K562 (cell line): Measurements from ENCODE around the gene RPLP2. TPM values are rescaled to one million over a fixed set of nuclear protein-coding genes. Genes with fewer than 3 reads are reported as not detected.

Experiments
- CEBPG ChIP-seq, 3 experiments: fragments of 200-800 bp in 1 of 3; sonication (Bioruptor generic) in 1 of 3; sonication (generic) in 1 of 3; formaldehyde crosslinking in 1 of 3; IDR thresholded peaks in 2 of 3; conservative IDR thresholded peaks in 1 of 3; 2 replicates each; pipeline versions ENCODE4 v1.6.1 to v1.8.0; 2016 to 2022; ENCODE audit warnings: missing compliant biosample characterization in 2 of 3, missing genetic modification characterization in 2 of 3, mild to moderate bottlenecking in 1 of 3, missing genetic modification reagents in 1 of 3
- GTF2F1 ChIP-seq: IDR thresholded peaks from 2 replicates; pipeline ENCODE4 v1.6.1; 2011; ENCODE audit warnings: low read depth, low read length, improper control_type of control experiment
- HDAC8 ChIP-seq: fragments of 450-650 bp; IDR thresholded peaks from 2 replicates; pipeline ENCODE4 v1.6.1; 2016; ENCODE audit warnings: mild to moderate bottlenecking, missing genetic modification characterization, moderate library complexity, missing compliant biosample characterization
- L3MBTL2 ChIP-seq: fragments of 450-650 bp; IDR thresholded peaks from 2 replicates; pipeline ENCODE4 v1.6.1; 2016; ENCODE audit warnings: mild to moderate bottlenecking, moderate library complexity
- NFXL1 ChIP-seq: fragments of 450-650 bp; formaldehyde crosslinking; IDR thresholded peaks from 2 replicates; pipeline ENCODE4 v1.4.0; 2021; ENCODE audit warnings: mild to moderate bottlenecking
- PPARD ChIP-seq: fragments of 250-450 bp; sonication (Bioruptor Pico); IDR thresholded peaks from 2 replicates; pipeline ENCODE4 v1.8.0; 2022; ENCODE audit warnings: inconsistent platforms, mild to moderate bottlenecking, moderate library complexity
- ZKSCAN3 ChIP-seq: fragments of 250-450 bp; sonication (Bioruptor Pico); IDR thresholded peaks from 2 replicates; pipeline ENCODE4 v1.4.0; 2020
- polyA plus RNA-seq, 8 experiments: library from polyadenylated mRNA; depleted of rRNA in 4 of 8; stranded (reverse) in 5 of 8; unstranded in 3 of 8; fragments of >200 nt; fragmentation: Nextera tagmentation in 2 of 8; fragmentation: Illumina TruSeq in 1 of 8; extraction: Ambion mirVana in 2 of 8; extraction: Trizol in 1 of 8; gene quantifications; 2 replicates each; pipeline versions ENCODE4 v1.2.1 to v1.2.3, GENCODE V29; 2011 to 2014; ENCODE audit warnings: inconsistent platforms in 1 of 8, missing spikeins in 1 of 8
- total RNA-seq, 7 experiments: library from RNA; depleted of rRNA in 6 of 7; stranded (reverse); fragments of >200 nt in 6 of 7; fragmentation: Illumina TruSeq in 2 of 7; extraction: Trizol in 2 of 7; gene quantifications; 2 replicates each; pipeline versions ENCODE4 v1.2.1 to v1.2.3, GENCODE V29; 2011 to 2021; ENCODE audit warnings: low replicate concordance in 1 of 7
- TF ChIP-seq, protein P1 (sequence below): fragments of 200-800 bp; sonication (Bioruptor generic); IDR thresholded peaks from 2 replicates; pipeline ENCODE4 v1.6.1; 2017; ENCODE audit warnings: missing genetic modification characterization, missing compliant biosample characterization
- TF ChIP-seq, protein P2 (sequence below): fragments of 450-650 bp; IDR thresholded peaks from 2 replicates; pipeline ENCODE4 v1.6.1; 2016; ENCODE audit warnings: mild to moderate bottlenecking, moderate library complexity
- TF ChIP-seq, protein P3 (sequence below): IDR thresholded peaks from 2 replicates; pipeline ENCODE4 v1.6.1; 2014; ENCODE audit warnings: antibody characterized with exemption
- TF ChIP-seq, protein P4 (sequence below): fragments of 450-650 bp; conservative IDR thresholded peaks from 2 replicates; pipeline ENCODE4 v1.6.1; 2016; ENCODE audit warnings: missing genetic modification characterization, low read depth, mild to moderate bottlenecking, missing compliant biosample characterization, moderate library complexity

RPLP2 gene
- total and polyA plus RNA-seq, 9 of the 15 experiments (the other 6 are each of a cell fraction or from before 2014, with no cell fraction given) = 528 to 3,807 (median 1,633) TPM

DNA sequence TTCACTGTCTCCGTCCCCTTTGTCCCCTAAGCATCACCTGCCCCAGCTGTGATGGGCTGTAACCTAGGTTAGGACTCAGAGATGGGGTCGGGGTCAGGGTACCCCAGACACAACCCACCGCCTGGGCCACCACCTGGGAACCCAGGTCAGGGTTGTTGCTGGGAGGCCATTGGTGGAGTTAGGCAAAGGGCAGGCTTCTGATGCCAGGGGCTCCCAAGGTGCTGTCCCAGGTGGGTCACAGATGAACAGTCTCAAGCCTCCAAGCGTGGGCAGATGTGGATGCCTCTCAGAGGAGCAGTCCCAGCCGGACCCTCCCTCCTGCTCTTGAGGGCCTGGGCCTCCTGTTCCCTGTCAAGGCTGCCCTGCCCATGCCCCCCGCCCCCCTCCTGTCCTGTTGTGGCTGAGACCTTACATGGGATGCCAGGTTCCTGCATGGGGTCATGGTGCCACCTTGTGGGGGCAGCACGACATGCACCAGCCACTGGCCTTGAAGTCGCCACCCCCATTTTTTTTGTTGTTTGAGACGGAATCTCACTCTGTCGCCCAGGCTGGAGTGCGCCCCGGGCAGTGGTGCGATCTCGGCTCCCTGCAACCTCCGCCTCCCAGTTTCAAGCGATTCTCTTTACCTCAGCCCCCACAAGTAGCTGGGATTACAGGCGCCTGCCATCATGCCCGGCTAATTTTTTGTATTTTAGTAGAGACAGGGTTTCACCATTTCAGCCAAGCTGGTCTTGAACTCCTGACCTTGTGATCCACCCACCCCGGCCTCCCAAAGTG is 44.6 kb upstream of the RPLP2 start (continued):
- TF ChIP-seq, protein P1, sequence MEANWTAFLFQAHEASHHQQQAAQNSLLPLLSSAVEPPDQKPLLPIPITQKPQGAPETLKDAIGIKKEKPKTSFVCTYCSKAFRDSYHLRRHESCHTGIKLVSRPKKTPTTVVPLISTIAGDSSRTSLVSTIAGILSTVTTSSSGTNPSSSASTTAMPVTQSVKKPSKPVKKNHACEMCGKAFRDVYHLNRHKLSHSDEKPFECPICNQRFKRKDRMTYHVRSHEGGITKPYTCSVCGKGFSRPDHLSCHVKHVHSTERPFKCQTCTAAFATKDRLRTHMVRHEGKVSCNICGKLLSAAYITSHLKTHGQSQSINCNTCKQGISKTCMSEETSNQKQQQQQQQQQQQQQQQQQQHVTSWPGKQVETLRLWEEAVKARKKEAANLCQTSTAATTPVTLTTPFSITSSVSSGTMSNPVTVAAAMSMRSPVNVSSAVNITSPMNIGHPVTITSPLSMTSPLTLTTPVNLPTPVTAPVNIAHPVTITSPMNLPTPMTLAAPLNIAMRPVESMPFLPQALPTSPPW = peak; percentile 79
- TF ChIP-seq, protein P2, sequence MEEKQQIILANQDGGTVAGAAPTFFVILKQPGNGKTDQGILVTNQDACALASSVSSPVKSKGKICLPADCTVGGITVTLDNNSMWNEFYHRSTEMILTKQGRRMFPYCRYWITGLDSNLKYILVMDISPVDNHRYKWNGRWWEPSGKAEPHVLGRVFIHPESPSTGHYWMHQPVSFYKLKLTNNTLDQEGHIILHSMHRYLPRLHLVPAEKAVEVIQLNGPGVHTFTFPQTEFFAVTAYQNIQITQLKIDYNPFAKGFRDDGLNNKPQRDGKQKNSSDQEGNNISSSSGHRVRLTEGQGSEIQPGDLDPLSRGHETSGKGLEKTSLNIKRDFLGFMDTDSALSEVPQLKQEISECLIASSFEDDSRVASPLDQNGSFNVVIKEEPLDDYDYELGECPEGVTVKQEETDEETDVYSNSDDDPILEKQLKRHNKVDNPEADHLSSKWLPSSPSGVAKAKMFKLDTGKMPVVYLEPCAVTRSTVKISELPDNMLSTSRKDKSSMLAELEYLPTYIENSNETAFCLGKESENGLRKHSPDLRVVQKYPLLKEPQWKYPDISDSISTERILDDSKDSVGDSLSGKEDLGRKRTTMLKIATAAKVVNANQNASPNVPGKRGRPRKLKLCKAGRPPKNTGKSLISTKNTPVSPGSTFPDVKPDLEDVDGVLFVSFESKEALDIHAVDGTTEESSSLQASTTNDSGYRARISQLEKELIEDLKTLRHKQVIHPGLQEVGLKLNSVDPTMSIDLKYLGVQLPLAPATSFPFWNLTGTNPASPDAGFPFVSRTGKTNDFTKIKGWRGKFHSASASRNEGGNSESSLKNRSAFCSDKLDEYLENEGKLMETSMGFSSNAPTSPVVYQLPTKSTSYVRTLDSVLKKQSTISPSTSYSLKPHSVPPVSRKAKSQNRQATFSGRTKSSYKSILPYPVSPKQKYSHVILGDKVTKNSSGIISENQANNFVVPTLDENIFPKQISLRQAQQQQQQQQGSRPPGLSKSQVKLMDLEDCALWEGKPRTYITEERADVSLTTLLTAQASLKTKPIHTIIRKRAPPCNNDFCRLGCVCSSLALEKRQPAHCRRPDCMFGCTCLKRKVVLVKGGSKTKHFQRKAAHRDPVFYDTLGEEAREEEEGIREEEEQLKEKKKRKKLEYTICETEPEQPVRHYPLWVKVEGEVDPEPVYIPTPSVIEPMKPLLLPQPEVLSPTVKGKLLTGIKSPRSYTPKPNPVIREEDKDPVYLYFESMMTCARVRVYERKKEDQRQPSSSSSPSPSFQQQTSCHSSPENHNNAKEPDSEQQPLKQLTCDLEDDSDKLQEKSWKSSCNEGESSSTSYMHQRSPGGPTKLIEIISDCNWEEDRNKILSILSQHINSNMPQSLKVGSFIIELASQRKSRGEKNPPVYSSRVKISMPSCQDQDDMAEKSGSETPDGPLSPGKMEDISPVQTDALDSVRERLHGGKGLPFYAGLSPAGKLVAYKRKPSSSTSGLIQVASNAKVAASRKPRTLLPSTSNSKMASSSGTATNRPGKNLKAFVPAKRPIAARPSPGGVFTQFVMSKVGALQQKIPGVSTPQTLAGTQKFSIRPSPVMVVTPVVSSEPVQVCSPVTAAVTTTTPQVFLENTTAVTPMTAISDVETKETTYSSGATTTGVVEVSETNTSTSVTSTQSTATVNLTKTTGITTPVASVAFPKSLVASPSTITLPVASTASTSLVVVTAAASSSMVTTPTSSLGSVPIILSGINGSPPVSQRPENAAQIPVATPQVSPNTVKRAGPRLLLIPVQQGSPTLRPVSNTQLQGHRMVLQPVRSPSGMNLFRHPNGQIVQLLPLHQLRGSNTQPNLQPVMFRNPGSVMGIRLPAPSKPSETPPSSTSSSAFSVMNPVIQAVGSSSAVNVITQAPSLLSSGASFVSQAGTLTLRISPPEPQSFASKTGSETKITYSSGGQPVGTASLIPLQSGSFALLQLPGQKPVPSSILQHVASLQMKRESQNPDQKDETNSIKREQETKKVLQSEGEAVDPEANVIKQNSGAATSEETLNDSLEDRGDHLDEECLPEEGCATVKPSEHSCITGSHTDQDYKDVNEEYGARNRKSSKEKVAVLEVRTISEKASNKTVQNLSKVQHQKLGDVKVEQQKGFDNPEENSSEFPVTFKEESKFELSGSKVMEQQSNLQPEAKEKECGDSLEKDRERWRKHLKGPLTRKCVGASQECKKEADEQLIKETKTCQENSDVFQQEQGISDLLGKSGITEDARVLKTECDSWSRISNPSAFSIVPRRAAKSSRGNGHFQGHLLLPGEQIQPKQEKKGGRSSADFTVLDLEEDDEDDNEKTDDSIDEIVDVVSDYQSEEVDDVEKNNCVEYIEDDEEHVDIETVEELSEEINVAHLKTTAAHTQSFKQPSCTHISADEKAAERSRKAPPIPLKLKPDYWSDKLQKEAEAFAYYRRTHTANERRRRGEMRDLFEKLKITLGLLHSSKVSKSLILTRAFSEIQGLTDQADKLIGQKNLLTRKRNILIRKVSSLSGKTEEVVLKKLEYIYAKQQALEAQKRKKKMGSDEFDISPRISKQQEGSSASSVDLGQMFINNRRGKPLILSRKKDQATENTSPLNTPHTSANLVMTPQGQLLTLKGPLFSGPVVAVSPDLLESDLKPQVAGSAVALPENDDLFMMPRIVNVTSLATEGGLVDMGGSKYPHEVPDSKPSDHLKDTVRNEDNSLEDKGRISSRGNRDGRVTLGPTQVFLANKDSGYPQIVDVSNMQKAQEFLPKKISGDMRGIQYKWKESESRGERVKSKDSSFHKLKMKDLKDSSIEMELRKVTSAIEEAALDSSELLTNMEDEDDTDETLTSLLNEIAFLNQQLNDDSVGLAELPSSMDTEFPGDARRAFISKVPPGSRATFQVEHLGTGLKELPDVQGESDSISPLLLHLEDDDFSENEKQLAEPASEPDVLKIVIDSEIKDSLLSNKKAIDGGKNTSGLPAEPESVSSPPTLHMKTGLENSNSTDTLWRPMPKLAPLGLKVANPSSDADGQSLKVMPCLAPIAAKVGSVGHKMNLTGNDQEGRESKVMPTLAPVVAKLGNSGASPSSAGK = no peak
- TF ChIP-seq, protein P3, sequence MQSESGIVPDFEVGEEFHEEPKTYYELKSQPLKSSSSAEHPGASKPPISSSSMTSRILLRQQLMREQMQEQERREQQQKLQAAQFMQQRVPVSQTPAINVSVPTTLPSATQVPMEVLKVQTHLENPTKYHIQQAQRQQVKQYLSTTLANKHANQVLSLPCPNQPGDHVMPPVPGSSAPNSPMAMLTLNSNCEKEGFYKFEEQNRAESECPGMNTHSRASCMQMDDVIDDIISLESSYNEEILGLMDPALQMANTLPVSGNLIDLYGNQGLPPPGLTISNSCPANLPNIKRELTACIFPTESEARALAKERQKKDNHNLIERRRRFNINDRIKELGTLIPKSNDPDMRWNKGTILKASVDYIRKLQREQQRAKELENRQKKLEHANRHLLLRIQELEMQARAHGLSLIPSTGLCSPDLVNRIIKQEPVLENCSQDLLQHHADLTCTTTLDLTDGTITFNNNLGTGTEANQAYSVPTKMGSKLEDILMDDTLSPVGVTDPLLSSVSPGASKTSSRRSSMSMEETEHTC = no peak
- TF ChIP-seq PPARD (CRISPR knock-in tag) (no peak), GTF2F1 (no peak), CEBPG (CRISPR knock-in tag; IDR thresholded peaks at IDR 0.05) (no peak), CEBPG (tag; conservative IDR thresholded peaks at IDR 0.05 in 1 of 2, IDR thresholded peaks at IDR 0.05 in 1 of 2) (no peak), ZKSCAN3 (no peak), HDAC8 (tag) (no peak), NFXL1 (0 out of 2 replicates have a peak, but pooled peaks have one; percentile 24), L3MBTL2 (no peak)
- TF ChIP-seq, protein P4, sequence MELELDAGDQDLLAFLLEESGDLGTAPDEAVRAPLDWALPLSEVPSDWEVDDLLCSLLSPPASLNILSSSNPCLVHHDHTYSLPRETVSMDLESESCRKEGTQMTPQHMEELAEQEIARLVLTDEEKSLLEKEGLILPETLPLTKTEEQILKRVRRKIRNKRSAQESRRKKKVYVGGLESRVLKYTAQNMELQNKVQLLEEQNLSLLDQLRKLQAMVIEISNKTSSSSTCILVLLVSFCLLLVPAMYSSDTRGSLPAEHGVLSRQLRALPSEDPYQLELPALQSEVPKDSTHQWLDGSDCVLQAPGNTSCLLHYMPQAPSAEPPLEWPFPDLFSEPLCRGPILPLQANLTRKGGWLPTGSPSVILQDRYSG (tag) = no peak
